ENCODE measurements around the gene DMAC2.

- TF ChIP-seq CTCF (IDR thresholded peaks at IDR 0.05) (no peak), POLR2A (IDR thresholded peaks at IDR 0.05) (no peak)
Observed at GRCh38 chr19:41411968-41412265, 27.8 kb downstream of the DMAC2 start.

Measured in right lobe of liver (tissue), 4 donors.